Left cardiac atrium (tissue), 4 donors: ENCODE results near the gene SSR3. TPM values are rescaled to one million over a fixed set of nuclear protein-coding genes. Genes with fewer than 3 reads are reported as not detected.
"Not testable (repeated sequence)": the region's sequence is repeated elsewhere in the genome, so short reads cannot be mapped to it uniquely, and the experiment has no call there.

Experiments used
- ATAC-seq, 2 donors: fragments of 200-7000 bp; cut with Tn5 transposase; one replicate each; pipeline ENCODE4 v1.9.1; 2020; ENCODE audit warnings: mild to moderate bottlenecking in 2 of 2, moderate library complexity in 2 of 2
- DNase-seq: peaks from one replicate; pipeline ENCODE4 v3.0.0-alpha.2; 2020
- intact Hi-C, 2 donors: fragments of 100-400 bp; cut with DNase I; formaldehyde crosslinking; loops; one replicate each; pipeline versions ENCODE4 v1.14.1 to v1.15.1; 2022 to 2023
- total RNA-seq, 2 donors: library from RNA; stranded (reverse); fragmentation: NEBNext Ultra II Directional; extraction: Animal tissue kit (Norgen Biotek cat#: 25700); gene quantifications; one replicate each; pipeline ENCODE4 v1.2.1, GENCODE V29; 2021
- donor health status: DM: no; HTN: yes; CAD: no.
- donor health status: DM: no; HTN: yes; CAD: no; lungs with severe emphysema.
- donor health status: DM: yes; HTN: yes; CAD: no.
- donor health status: Dilated cardiomyopathy.

The SSR3 gene
- total RNA-seq, 2 donors from 2014 or later: 145 to 162 TPM

DNA sequence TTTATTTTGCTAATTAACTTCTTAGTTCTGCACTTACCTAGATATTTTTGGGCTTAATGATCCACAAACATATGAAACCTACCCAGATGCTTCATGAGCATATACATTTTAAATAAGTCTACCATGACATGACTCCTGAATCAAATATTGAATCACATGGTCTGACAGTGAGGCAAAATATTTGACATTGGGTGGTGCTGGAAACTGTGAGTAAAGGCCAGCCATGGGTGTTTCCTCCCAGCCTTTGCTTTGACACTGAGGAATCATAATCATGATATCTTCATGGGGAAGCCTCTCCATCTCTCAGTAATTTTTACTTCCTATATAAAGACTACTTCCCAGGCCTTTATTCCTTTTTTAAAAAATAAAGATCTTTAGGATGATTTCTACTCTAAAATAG is 22.8 kb upstream of the SSR3 start:
- intact Hi-C loops: no loop called here
- ATAC-seq (no peak), DNase-seq (no peak)

DNA sequence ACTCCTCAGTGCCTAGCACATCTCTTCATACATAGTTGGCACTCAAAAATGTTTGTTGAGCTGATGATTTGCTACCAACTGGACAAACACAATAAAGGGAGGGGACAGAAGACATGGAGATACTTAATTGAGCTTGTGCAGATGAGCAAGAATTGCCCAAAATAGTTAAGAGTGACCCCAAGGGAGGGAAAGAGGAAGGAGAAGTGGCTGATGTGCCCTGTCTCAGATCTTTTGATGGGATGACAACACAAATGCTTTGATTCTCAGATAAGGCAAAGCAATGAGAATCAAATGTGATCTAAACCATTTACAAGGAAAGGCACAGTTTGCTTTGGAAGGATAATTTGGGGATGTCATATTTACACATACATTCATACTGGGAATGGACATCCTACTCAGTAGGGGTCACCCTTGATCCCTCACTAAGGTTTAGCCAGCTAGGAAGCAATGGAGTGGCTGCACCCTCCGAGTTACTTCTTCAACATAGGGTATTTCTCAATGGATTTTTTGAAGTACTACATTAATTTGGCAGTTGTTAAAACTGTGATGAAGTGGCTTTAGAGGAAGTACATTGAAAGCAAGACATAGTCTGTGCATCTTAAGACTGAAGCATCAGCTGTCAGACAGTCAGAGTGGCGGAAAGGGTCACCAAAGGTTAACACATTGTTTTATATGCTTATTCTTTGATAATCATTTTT is 21.9 kb upstream of the SSR3 start:
- DNase-seq: no peak
- intact Hi-C loops: no loop called here
- ATAC-seq: no peak

DNA sequence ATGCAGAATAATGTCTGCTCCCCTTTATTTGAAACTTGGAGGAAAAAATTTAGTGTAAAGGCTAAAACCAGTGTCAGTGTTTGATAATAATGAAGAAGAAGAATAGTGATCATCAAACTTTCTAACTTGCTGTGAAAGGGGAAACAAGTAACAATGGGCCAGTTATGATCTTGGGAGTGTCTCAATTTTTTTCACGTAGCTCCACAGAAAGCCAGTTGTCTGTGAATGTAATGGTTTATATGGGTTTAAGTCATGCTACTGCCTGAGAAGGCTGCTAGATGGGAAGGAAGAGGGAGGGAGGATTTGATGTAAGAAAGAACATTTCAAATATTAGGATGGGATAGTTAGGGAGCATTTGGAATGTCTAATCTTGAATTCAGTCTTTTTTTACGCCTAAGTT is 21.1 kb upstream of the SSR3 start:
- intact Hi-C loops: no loop called here
- no peak for ATAC-seq
- DNase-seq: no peak

DNA sequence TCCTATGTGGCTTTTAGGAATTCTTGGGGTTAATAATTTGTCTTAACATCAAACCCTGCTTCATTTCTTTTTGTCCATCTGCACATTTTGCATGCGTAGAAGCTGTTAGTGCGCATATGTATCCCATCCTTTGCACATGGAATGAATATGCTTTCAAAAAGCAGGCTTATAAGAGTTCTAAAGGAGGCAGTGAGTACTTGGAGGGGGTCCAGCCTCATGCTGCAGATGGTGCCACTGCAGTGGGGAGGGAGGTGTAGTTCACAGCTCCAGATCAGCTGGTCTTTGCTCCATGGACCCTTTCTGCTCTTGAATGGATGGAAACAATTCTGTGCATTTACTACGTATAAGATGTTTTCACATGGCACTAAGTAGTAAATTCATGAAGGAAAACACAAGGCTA is 20.7 kb upstream of the SSR3 start:
- ATAC-seq (no peak), DNase-seq (no peak)
- intact Hi-C loops: no loop called here

DNA sequence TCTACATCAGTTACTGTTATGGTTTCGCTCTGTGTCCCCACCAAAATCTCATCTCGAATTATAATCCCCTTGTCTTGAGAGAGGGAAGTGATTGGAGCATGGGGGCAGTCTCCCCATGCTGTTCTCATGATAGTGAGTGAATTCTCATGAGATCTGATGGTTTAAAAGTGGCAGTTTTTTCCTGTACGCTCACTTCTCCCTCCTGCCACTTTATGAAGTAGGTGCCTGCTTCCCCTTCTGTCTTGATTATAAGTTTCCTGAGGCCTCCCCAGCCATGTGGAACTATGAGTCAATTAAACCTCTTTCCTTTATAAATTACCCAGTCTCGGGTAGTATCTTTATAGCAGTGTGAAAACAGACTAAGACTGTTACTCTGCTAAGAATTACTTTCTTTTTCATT is 15.0 kb upstream of the SSR3 start:
- ATAC-seq, intact Hi-C loops, DNase-seq: not testable (repeated sequence)

DNA sequence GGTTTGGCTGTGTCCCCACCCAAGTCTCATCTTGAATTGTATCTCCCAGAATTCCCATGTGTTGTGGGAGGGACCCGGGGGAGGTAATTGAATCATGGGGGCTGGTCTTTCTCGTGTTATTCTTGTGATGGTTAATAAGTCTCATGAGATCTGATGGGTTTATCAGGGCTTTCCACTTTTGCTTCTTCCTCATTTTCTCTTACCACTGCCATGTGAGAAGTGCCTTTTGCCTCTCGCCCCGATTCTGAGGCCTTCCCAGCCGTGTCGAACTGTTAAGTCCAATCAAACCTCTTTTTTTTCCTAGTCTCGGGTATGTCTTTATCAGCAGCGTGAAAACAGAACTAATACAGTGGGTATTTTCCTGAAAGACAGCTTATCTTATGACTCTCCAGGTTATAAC is 14.1 kb upstream of the SSR3 start:
- ATAC-seq, intact Hi-C loops: not testable (repeated sequence)

DNA sequence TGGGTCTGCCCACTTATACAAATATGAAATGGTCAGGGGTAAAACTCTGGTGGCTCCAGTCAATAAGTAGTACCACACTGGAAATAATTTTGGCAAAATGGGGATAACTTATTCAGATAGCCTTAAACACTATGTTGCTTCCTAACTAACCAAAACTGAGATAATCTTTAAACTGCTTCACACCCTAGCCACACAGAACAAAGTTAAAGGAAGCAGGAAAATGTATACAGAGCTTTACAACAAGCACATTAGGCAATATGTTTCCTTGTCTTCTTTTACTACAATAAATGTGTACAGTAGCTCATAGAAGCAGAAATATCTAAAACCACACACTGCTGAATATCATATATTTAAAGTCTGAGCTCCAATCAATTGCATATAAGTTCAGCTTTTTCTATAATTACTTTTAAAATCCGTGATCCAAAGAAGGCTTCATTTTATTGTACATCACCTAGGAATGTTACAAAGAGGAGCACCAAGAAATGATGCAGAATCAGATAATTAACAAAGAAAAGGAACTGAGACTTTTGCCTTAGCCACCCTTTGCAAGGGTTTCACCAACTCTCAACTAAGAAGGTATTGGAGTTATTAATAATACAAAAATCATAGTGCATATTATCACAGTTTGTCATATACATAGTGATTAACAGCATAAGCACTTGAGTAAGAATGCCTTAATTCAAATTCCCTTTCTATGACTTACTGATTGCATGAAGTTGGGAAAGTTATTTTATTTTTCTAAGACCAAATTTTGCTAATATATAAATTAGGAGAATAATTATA is 9.2 kb upstream of the SSR3 start:
- ATAC-seq (no peak), DNase-seq (no peak)
- intact Hi-C loops: no loop called here

More for the DNA sequence above, 14.1 kb upstream of the SSR3 start:
- DNase-seq: not testable (repeated sequence)

DNA sequence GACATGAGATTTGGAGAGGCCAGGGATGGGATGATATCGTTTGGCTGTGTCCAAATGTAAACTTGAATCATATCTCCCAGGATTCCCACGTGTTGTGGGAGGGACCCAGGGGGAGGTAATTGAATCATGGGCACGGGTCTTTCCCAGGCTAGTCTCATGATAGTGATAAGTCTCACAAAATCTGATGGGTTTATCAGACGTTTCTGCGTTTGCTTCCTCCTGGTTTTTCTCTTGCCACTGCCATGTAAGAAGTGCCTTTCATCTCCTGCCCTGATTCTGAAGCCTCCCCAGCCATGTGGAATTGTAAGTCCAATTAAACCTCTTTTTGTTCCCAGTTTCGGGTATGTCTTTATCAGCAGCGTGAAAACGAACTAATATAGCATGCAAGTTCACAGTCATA is 7.6 kb upstream of the SSR3 start:
- DNase-seq, intact Hi-C loops, ATAC-seq: not testable (repeated sequence)

DNA sequence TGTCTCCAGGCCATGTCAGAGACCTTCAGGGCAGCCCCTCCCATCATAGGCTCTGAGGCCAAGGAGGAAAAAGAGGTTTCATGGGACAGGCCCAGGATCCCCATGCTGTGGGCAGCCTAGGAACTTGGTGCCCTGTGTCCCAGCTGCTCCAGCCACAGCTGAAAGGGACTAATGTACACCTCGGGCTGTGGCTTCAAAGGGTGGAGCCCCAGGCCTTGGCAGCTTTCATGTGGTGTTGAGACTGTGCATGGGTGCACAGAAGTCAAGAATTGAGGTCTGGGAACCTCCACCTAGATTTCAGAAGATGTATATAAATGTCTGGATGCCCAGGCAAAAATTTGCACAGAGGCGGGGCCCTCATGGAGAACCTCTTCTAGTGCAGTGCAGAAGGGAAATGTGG is 6.6 kb upstream of the SSR3 start:
- intact Hi-C loops: no loop called here
- no peak for ATAC-seq

DNA sequence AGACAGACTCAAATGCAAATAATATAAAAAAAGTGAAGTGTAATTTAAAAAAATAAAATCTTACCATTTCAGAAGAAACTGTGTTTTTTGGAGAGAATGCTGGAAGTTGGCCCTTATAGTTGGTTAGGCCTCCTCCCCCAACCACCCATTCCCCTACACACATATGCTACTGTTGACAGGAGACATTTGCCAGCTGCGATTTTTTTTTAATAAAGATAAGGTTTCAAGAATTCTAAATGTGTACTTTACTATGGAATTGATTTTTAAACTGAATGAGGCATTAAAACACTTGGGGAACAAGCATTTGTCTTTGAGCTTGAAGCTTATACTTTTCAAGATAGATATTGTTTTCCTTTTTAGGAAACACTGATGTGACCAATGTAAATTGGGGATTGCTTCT is 4.4 kb upstream of the SSR3 start:
- no peak for ATAC-seq
- intact Hi-C loops: loop anchor here (5.0 to 10.0 kb wide), 3 partner anchors 113 to 573 kb away; partner anchors contain the start of gene TIPARP (in 2 of the 2)

More for the DNA sequence above, 6.6 kb upstream of the SSR3 start:
- no peak for DNase-seq

DNA sequence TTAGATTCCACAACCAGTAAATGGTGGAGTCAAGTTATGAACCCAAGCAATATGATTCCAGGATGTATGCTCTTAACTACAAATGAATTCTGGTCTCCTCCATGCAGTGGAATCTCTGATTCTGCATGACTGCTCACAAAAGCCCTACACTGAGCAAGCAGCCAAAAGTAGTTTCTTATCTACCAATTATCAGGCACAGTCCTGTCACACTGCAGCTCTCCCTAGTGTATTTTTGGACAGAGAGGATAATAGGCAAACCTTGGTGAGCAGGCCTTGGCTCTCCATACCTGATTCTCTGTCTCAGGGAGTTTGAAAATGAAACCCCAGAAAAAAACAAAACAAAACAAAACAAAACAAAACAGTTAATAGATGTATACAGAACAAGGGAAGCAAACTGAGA is 3.5 kb upstream of the SSR3 start:
- DNase-seq (no peak), ATAC-seq (peak in 1 of 2 donors; percentile 8)
- intact Hi-C loops: loop anchor here (5.0 to 10.0 kb wide), 3 partner anchors 114 to 574 kb away; partner anchors contain the start of gene TIPARP (in 2 of the 2)

More for the DNA sequence above, 4.4 kb upstream of the SSR3 start:
- no peak for DNase-seq

DNA sequence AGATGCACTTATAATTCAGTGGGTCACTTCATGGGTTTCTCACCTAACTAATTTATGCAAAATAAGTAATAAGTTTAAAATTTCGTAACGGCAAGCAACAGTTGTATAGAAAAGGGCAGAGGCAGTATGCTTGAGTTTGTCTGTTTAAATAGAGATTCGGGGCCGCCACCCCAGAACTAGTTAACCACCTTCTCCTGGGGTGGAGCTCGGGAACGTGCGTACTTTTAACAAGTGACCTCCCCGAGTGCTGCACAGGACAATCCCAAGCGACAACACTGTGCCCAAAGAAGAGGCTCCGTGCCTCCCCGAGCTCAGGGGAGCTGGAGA is 439 bp downstream of the SSR3 start:
- DNase-seq (no peak), ATAC-seq (no peak)
- intact Hi-C loops: loop anchor here in 1 of 2 donors (10.0 kb wide), 1 partner anchor 120 kb away; the partner anchor contains the start of gene TIPARP

DNA sequence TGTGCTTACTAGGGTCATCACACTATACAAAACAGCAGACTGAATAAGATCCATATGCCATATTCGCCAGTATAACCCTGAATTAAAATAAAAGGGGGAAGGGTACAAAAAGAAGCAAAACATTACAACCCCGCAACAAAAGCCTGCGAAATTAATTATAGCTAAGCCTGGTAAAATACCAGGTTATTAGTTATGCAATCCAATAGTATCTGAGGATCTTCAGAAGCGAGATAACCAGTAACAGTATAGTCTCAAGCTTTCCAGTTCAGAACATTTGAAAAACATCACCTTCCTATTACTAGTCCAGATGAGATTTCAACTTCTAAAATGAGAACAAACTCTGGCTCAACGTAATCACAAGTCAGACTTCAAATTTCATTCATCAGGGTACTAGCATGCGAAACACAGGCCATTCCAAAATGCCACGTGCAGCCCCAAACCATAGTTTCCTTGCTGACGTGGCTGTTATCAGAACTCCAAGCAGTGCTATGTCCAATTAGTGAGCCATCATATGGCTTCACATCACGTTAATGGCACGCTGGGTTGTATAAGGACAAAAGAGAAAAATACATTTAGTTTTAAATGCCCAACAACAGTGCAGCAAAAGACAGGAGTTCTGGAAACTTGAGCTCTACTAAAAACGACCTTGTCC is 1.1 kb downstream of the SSR3 start:
- no peak for DNase-seq
- intact Hi-C loops: loop anchor here in 1 of 2 donors (10.0 kb wide), 1 partner anchor 121 kb away; the partner anchor contains the start of gene TIPARP
- peak in 1 of 2 donors; percentile 27 for ATAC-seq

DNA sequence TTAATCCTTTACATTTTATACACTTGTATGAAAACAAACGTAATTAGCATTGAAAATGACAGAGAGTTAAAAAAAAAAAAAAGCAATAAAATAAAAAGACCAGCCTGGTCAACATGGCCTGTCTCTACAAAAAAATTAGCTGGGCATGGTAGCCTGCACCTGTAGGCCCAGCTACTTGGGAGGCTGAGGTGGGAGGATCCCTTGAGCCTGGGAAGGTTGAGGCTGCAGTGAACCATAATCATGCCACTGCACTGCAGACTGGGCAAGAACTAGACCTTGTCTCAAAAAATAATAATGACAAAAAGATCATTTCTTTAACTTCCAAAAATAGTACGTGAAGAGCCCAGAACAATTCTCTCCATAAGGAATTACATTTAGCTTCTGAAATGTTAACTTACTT is 1.9 kb downstream of the SSR3 start:
- intact Hi-C loops: loop anchor here in 1 of 2 donors (10.0 kb wide), 1 partner anchor 122 kb away; the partner anchor contains the start of gene TIPARP
- ATAC-seq (no peak), DNase-seq (no peak)

DNA sequence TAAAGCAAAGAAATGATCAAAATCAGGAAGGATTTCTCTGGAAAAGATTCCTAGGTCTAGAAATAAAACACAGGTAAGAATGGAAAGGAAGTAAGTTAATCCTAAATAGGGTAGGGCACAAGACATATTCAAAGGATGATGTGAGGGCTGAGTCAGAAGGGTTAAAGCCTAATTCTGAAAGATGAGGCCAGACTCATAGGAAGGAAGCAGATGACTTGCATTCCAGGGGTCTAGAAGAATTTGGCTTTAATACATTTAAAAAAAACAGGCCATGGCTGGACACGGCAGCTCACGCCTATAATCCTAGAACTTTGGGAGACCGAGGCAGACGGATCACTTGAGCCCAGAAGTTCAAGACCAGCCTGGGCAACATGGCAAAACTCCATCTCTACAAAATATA is 3.2 kb downstream of the SSR3 start:
- no peak for DNase-seq
- ATAC-seq: no peak
- intact Hi-C loops: loop anchor here in 1 of 2 donors (10.0 kb wide), 1 partner anchor 123 kb away; the partner anchor contains the start of gene TIPARP

DNA sequence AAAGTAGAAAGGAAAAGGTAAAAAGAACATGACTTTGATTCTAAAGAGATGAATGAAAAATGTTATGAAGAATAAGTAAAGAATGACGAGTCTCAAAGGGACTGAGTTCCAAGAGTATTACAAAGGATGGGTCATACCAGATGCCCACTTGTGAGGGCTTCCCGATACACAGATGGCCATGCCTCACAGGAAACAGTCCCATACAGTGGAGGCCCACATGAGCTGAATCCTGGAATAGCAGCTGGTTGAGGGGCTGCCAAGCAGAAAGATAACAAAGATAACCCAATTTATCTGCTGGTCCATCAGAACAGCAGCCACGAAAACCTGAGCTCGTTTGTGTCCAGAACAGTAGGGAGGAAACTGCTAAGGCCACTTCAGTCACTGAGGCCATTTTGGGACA is 3.7 kb downstream of the SSR3 start:
- intact Hi-C loops: loop anchor here in 1 of 2 donors (10.0 kb wide), 1 partner anchor 124 kb away; the partner anchor contains the start of gene TIPARP
- ATAC-seq: no peak

DNA sequence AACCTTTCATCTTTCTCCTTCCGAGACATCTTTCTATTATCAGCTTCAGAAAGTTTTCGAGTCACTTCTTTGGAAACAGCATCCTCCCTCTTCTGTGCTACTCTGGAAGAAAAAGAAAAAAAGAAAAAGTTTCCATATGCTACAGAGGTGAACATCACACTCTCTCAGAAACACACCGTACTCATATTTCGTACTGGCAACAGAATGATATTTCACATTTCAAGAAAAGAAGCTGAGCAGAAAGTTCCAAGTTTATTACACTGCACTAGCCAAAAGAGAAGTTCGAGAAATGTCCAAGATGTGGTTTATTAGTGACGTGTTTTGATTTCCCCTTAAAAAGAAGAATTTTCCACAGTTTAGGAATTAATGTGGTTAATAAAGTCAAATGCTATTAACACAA is 6.0 kb downstream of the SSR3 start:
- ATAC-seq: no peak
- intact Hi-C loops: loop anchor here in 1 of 2 donors (5.0 kb wide), 1 partner anchor 538 kb away; no protein-coding TSS in a partner anchor

More for the DNA sequence above, 3.7 kb downstream of the SSR3 start:
- DNase-seq: no peak

DNA sequence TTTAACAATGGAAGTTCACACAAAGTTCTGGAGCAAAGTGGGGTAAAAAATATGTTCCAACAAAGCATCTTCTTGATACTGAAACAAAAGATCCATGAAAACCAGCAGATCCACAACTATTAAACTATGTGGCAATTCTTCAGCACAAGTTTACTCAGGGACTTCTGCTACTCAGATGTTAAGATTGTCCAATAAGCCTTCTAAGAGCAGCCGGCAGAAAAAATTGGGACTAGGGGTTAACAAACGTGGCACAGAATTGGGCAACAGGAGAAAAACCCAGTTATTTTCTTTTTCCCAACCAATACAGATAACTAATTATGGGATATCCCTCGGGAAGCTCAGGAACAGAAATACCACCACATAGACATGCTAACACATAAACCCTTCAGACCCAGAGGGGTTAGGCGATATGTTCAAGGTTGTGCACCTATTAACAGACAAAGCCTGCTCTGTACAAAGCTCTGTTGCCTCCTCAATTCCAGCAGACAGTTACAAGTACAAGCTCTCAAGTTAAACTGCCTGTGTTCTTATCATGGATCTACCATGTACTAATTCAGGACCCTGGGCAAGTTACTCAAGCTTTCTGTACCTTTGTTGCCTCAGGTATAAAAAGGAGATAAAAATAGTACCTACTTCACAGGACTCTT is 6.8 kb downstream of the SSR3 start:
- intact Hi-C loops: loop anchor here in 1 of 2 donors (5.0 kb wide), 1 partner anchor 539 kb away; no protein-coding TSS in a partner anchor

More for the DNA sequence above, 6.0 kb downstream of the SSR3 start:
- no peak for DNase-seq

DNA sequence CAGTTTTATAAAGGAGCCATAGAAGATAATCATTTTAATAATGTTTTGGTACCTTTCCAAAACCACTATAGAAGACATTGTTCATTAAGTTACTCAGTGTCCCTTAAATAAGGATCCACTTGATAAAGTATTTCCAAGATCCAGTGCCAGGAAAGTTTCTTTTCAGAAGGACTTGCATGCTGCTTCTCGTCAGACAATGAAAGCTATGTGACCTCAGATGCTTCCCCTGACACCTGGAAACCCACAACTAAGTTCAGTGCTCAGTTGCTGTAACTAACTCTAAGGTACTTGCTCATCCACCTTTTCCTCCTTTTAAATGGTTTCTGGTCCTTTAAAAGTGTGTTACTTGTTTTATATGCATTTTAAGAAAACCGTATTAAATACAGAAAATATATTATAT is 7.3 kb downstream of the SSR3 start:
- peak in 1 of 2 donors; percentile 22 for ATAC-seq
- DNase-seq: no peak
- intact Hi-C loops: loop anchor here in 1 of 2 donors (5.0 kb wide), 1 partner anchor 540 kb away; no protein-coding TSS in a partner anchor

More for the DNA sequence above, 6.8 kb downstream of the SSR3 start:
- DNase-seq (no peak), ATAC-seq (peak in 1 of 2 donors; percentile 29)
